CD14-positive monocyte (primary cell): Measurements from ENCODE around the gene EEF1AKMT1. TPM values are rescaled to one million over a fixed set of nuclear protein-coding genes. Genes with fewer than 3 reads are reported as not detected.

ENCODE experiments used
- DNase-seq, 3 donors: peaks; one replicate each; pipeline ENCODE4 v3.0.0-alpha.2; 2011 to 2022
- H2AFZ ChIP-seq: 2 replicates; pipeline ENCODE4 v1.6.0; 2012; ENCODE audit warnings: mild to moderate bottlenecking, low read depth, low read length, inconsistent platforms; ENCODE audit not compliant: insufficient read depth, poor library complexity, severe bottlenecking
- H3K27ac ChIP-seq, 2 donors: 1 replicate in 1 of 2; 2 replicates in 1 of 2; pipeline ENCODE4 v1.5.1; 2012 to 2013; ENCODE audit warnings: low read length in 2 of 2, control low read depth in 1 of 2, inconsistent platforms in 1 of 2, low read depth in 1 of 2, mild to moderate bottlenecking in 1 of 2
- H3K27me3 ChIP-seq, 2 donors: one replicate each; pipeline versions ENCODE4 v1.6.0 to v1.6.1; 2011 to 2013; ENCODE audit warnings: low read length in 2 of 2; ENCODE audit not compliant: control insufficient read depth in 2 of 2, insufficient read depth in 2 of 2
- H3K36me3 ChIP-seq, 2 donors: replicated peaks in 1 of 2; 1 replicate in 1 of 2; 2 replicates in 1 of 2; pipeline versions ENCODE4 v1.5.1 to v1.6.1; 2012 to 2013; ENCODE audit warnings: low read length in 2 of 2, control low read depth in 1 of 2, inconsistent platforms in 1 of 2, mild to moderate bottlenecking in 1 of 2; ENCODE audit not compliant: insufficient read depth in 2 of 2, control insufficient read depth in 1 of 2
- H3K4me1 ChIP-seq, 2 donors: 1 replicate in 1 of 2; 2 replicates in 1 of 2; pipeline versions ENCODE4 v1.5.1 to v1.6.1; 2012 to 2013; ENCODE audit warnings: low read length in 2 of 2, control low read depth in 1 of 2, inconsistent platforms in 1 of 2, mild to moderate bottlenecking in 1 of 2, moderate library complexity in 1 of 2; ENCODE audit not compliant: insufficient read depth in 2 of 2, control insufficient read depth in 1 of 2
- H3K4me2 ChIP-seq: replicated peaks from 2 replicates; pipeline ENCODE3; 2012; ENCODE audit warnings: low read length, moderate library complexity, mild to moderate bottlenecking; ENCODE audit not compliant: poor library complexity, severe bottlenecking; ENCODE audit errors: extremely low read depth
- H3K4me3 ChIP-seq, 3 experiments: fragments of 200-600 bp in 1 of 3; sonication (generic) in 1 of 3; replicated peaks in 1 of 3; 1 replicate in 2 of 3; 2 replicates in 1 of 3; pipeline ENCODE4 v1.5.1; 2011 to 2013; ENCODE audit warnings: low read length in 3 of 3, mild to moderate bottlenecking in 3 of 3, control low read depth in 2 of 3, low read depth in 2 of 3, inconsistent platforms in 1 of 3, moderate library complexity in 1 of 3
- H3K79me2 ChIP-seq: 2 replicates; pipeline ENCODE4 v1.6.0; 2012; ENCODE audit warnings: mild to moderate bottlenecking, control low read depth, inconsistent platforms, low read length, moderate library complexity; ENCODE audit not compliant: insufficient read depth
- H3K9ac ChIP-seq: 2 replicates; pipeline ENCODE4 v1.6.0; 2017; ENCODE audit warnings: low read length, mild to moderate bottlenecking; ENCODE audit not compliant: insufficient read depth, poor library complexity, severe bottlenecking
- H3K9me3 ChIP-seq, 2 donors: replicated peaks in 1 of 2; 1 replicate in 1 of 2; 2 replicates in 1 of 2; pipeline versions ENCODE4 v1.5.1 to v1.6.1; 2012 to 2013; ENCODE audit warnings: low read length in 2 of 2, control low read depth in 1 of 2; ENCODE audit not compliant: control insufficient read depth in 1 of 2, insufficient read depth in 1 of 2
- H4K20me1 ChIP-seq: 2 replicates; pipeline ENCODE4 v1.6.0; 2012; ENCODE audit warnings: mild to moderate bottlenecking, low read length, control low read depth, moderate library complexity; ENCODE audit not compliant: insufficient read depth
- H3K27ac Mint-ChIP-seq, 7 donors: one replicate each; pipeline ENCODE4 v1.8.0; 2020; ENCODE audit warnings: mild to moderate bottlenecking in 7 of 7, mixed read lengths in 7 of 7, moderate library complexity in 6 of 7, inconsistent platforms in 2 of 7
- H3K27me3 Mint-ChIP-seq, 3 donors: one replicate each; pipeline ENCODE4 v1.8.0; 2021 to 2022; ENCODE audit warnings: low read depth in 3 of 3, mild to moderate bottlenecking in 3 of 3, mixed read lengths in 3 of 3, moderate library complexity in 3 of 3, inconsistent platforms in 1 of 3
- H3K36me3 Mint-ChIP-seq, 2 donors: one replicate each; pipeline ENCODE4 v1.8.0; 2020; ENCODE audit warnings: mixed read lengths in 2 of 2, inconsistent platforms in 1 of 2, mild to moderate bottlenecking in 1 of 2
- H3K4me1 Mint-ChIP-seq: one replicate; pipeline ENCODE4 v1.8.0; 2020; ENCODE audit warnings: mild to moderate bottlenecking, mixed read lengths
- H3K4me3 Mint-ChIP-seq, 2 donors: one replicate each; pipeline ENCODE4 v1.8.0; 2020; ENCODE audit warnings: mild to moderate bottlenecking in 2 of 2, mixed read lengths in 2 of 2, moderate library complexity in 1 of 2
- H3K9me3 Mint-ChIP-seq, 7 donors: one replicate each; pipeline ENCODE4 v1.8.0; 2020 to 2022; ENCODE audit warnings: mixed read lengths in 7 of 7, mild to moderate bottlenecking in 6 of 7, moderate library complexity in 6 of 7, inconsistent platforms in 2 of 7
- WGBS: methylation state at CpG from one replicate; pipeline ENCODE4 v1.1.5; 2013; ENCODE audit warnings: missing lambda C conversion rate; ENCODE audit not compliant: insufficient coverage; 5-methylcytosine and 5-hydroxymethylcytosine counted together
- intact Hi-C, 2 donors: fragments of 100-400 bp; cut with micrococcal nuclease; formaldehyde crosslinking; loops; one replicate each; pipeline versions ENCODE4 v1.15.0 to v1.15.1; 2023
- polyA plus RNA-seq, 3 donors: library from polyadenylated mRNA; depleted of rRNA in 1 of 3; unstranded in 2 of 3; stranded (reverse) in 1 of 3; fragments of 300-500 nt in 2 of 3; fragments of >200 nt in 1 of 3; fragmentation: Illumina TruSeq in 2 of 3; gene quantifications; 1 replicate in 2 of 3; 2 replicates in 1 of 3; pipeline ENCODE4 v1.2.3, GENCODE V29; 2012 to 2021
- TF ChIP-seq, protein P1 (sequence below): fragments of 200-600 bp; IDR thresholded peaks from one replicate; pipeline ENCODE4 v1.8.0; 2022; ENCODE audit warnings: antibody characterized with exemption, mild to moderate bottlenecking

EEF1AKMT1 gene
- polyA plus RNA-seq, 3 donors = 1.7 to 4.2 (median 4.2) TPM

DNA sequence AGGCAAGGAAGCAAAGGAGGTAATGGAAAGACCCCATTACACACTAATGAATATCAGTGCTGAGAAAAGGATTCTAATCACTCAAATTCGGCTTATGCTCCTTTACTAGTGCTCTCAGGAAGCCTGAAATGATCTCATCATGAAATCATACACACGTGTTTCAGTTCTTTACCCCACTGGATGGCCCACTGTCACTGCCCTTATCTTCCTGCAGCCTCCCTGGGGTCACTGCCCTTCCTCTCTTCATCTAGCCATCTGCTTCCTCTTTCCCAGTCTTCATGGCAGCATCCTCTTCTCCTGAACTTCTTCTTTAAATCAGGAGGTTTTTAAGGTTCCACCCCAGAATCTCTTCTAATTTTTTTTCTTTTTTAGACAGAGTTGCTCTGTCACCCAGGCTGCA is 27.9 kb upstream of the EEF1AKMT1 start:
- peaks cover 13 to 15% of the 10 kb centered on the region in 2 donors for H3K4me1 ChIP-seq
- H3K9me3 ChIP-seq = no peaks in the 10 kb centered on the region
- 37% methylated on average over 2 of the region's 2 CpGs for WGBS
- H3K79me2 ChIP-seq = no peaks in the 10 kb centered on the region
- H4K20me1 ChIP-seq = no peaks in the 10 kb centered on the region
- DNase-seq = peak in 2 of 3 donors; percentile 1 to 24
- H3K4me3 ChIP-seq = no peak overlapping the region
- Mint-ChIP-seq H3K4me1 (peaks cover 22% of the 10 kb centered on the region), H3K27me3 (peaks cover 0 to 2% (median 0%) of the 10 kb centered on the region in 3 donors), H3K36me3 (peaks cover 46 to 49% of the 10 kb centered on the region in 2 donors), H3K27ac (peak overlapping the region in 4 of 7 donors; percentile 47 to 83 (median 70)), H3K4me3 (no peak overlapping the region), H3K9me3 (peaks cover 0 to 2% (median 0%) of the 10 kb centered on the region in 7 donors)
- intact Hi-C loops = no loop called here
- no peak overlapping the region for H3K4me2 ChIP-seq
- TF ChIP-seq, protein P1, sequence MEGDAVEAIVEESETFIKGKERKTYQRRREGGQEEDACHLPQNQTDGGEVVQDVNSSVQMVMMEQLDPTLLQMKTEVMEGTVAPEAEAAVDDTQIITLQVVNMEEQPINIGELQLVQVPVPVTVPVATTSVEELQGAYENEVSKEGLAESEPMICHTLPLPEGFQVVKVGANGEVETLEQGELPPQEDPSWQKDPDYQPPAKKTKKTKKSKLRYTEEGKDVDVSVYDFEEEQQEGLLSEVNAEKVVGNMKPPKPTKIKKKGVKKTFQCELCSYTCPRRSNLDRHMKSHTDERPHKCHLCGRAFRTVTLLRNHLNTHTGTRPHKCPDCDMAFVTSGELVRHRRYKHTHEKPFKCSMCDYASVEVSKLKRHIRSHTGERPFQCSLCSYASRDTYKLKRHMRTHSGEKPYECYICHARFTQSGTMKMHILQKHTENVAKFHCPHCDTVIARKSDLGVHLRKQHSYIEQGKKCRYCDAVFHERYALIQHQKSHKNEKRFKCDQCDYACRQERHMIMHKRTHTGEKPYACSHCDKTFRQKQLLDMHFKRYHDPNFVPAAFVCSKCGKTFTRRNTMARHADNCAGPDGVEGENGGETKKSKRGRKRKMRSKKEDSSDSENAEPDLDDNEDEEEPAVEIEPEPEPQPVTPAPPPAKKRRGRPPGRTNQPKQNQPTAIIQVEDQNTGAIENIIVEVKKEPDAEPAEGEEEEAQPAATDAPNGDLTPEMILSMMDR = no peak
- H3K27me3 ChIP-seq = no peaks in the 10 kb centered on the region
- no peak overlapping the region for H3K9ac ChIP-seq
- no peak overlapping the region for H2AFZ ChIP-seq
- no peak overlapping the region for H3K27ac ChIP-seq
- peaks cover 15 to 49% of the 10 kb centered on the region in 2 donors for H3K36me3 ChIP-seq

DNA sequence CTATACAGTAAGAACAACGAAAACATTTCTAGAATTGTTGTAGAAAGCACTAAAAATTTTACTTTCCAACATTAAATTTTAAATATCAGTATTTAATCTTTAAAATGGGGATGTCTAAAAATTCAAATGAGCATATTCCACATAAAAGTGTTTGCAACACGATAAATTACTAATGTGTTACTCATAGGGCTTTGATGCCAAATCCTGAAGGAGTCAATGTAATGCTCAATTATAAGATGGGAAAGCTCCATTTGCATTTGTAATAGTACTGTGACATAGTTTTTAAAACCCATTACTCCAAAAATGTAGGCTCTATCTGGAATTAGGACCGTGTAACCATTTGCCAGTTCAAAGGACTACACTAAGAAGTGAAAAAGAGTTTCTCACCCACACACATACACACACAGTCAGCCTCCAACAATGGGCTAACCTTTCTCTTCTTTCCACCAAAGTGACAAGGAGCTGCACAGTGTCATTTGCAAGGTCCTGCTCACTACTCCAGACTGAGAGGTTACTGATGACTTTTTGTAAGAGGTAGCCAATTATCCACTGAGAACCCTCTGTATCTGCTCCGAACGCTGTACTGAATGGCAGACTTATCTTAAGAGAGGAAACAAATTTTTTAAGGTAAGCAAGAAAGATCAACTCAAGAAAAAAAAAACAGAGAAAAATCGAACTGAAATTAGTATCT is 26.1 kb upstream of the EEF1AKMT1 start:
- no peaks in the 10 kb centered on the region for H3K27me3 ChIP-seq
- H3K9me3 Mint-ChIP-seq = peaks cover 0 to 2% (median 0%) of the 10 kb centered on the region in 7 donors
- H3K27me3 Mint-ChIP-seq = peaks cover 0 to 2% (median 0%) of the 10 kb centered on the region in 3 donors
- peaks cover 13 to 16% of the 10 kb centered on the region in 2 donors for H3K4me1 ChIP-seq
- H2AFZ ChIP-seq = no peak overlapping the region
- no peak overlapping the region for H3K4me3 ChIP-seq
- peaks cover 23 to 47% of the 10 kb centered on the region in 2 donors for H3K36me3 ChIP-seq
- TF ChIP-seq, protein P1 = no peak
- H4K20me1 ChIP-seq = no peaks in the 10 kb centered on the region
- H3K4me3 Mint-ChIP-seq = no peak overlapping the region
- H3K27ac ChIP-seq = no peak overlapping the region
- H3K27ac Mint-ChIP-seq = no peak overlapping the region
- DNase-seq = no peak
- H3K9me3 ChIP-seq = no peaks in the 10 kb centered on the region
- H3K4me1 Mint-ChIP-seq = peaks cover 23% of the 10 kb centered on the region
- no peak overlapping the region for H3K9ac ChIP-seq
- H3K4me2 ChIP-seq = no peak overlapping the region
- no peaks in the 10 kb centered on the region for H3K79me2 ChIP-seq
- WGBS = no CpG with 5 or more reads among the region's 6 CpGs
- intact Hi-C loops = no loop called here
- peaks cover 45 to 52% of the 10 kb centered on the region in 2 donors for H3K36me3 Mint-ChIP-seq
